Uterus (tissue), 4 donors: ENCODE results near the gene TPCN1. TPM values are rescaled to one million over a fixed set of nuclear protein-coding genes. Genes with fewer than 3 reads are reported as not detected.

Experiments used
- DNase-seq, 2 donors: peaks; one replicate each; pipeline ENCODE4 v3.0.0-alpha.2; 2019 to 2020
- H3K27ac ChIP-seq, 2 donors: fragments of 200-600 bp; sonication (generic); 1 replicate in 1 of 2; 2 replicates in 1 of 2; pipeline ENCODE4 v1.5.1; 2016 to 2018
- H3K27me3 ChIP-seq, 2 donors: fragments of 200-600 bp; sonication (generic); one replicate each; pipeline ENCODE4 v1.5.1; 2018 to 2019; ENCODE audit warnings: control low read depth in 1 of 2
- H3K36me3 ChIP-seq, 2 donors: fragments of 200-600 bp; sonication (generic); one replicate each; pipeline ENCODE4 v1.5.1; 2019; ENCODE audit warnings: control low read depth in 1 of 2
- H3K4me1 ChIP-seq, 2 donors: fragments of 200-600 bp; sonication (generic); one replicate each; pipeline ENCODE4 v1.5.1; 2018 to 2019; ENCODE audit warnings: control low read depth in 1 of 2
- H3K4me3 ChIP-seq, 2 donors: fragments of 200-600 bp; sonication (generic); 1 replicate in 1 of 2; 2 replicates in 1 of 2; pipeline ENCODE4 v1.5.1; 2018 to 2019; ENCODE audit warnings: mild to moderate bottlenecking in 1 of 2
- H3K9me3 ChIP-seq, 2 donors: fragments of 200-600 bp; sonication (generic); one replicate each; pipeline ENCODE4 v1.5.1; 2019; ENCODE audit warnings: control low read depth in 1 of 2
- CTCF ChIP-seq, 4 experiments: fragments of 200-600 bp in 2 of 4; fragments of 450-650 bp in 2 of 4; sonication (generic) in 2 of 4; IDR thresholded peaks; one replicate each; pipeline ENCODE4 v1.5.1; 2016 to 2019; ENCODE audit warnings: antibody characterized with exemption in 4 of 4, mild to moderate bottlenecking in 2 of 4, moderate library complexity in 1 of 4
- POLR2A ChIP-seq, 2 donors: fragments of 450-650 bp; IDR thresholded peaks; one replicate each; pipeline ENCODE4 v1.6.1; 2016; ENCODE audit warnings: antibody characterized with exemption in 2 of 2, mild to moderate bottlenecking in 1 of 2, moderate library complexity in 1 of 2
- intact Hi-C: fragments of 100-400 bp; cut with DNase I; formaldehyde crosslinking; loops from one replicate; pipeline ENCODE4 v1.15.1; 2023; ENCODE audit warnings: low total_unique reads
- total RNA-seq, 4 donors: library from RNA; depleted of rRNA in 3 of 4; stranded (reverse); fragments of >200 nt in 3 of 4; gene quantifications; one replicate each; pipeline versions ENCODE4 v1.1.0 to v1.2.4, GENCODE V29; 2014 to 2023
- donor health status: DM: yes; HTN: yes; CAD: no.

The TPCN1 gene
- total RNA-seq, 4 donors from 2014 or later = 21.4 to 79.8 (median 52.9) TPM

- Histone ChIP-seq H3K4me3 (no peak overlapping the region), H3K27me3 (no peaks in the 10 kb centered on the region), H3K9me3 (no peaks in the 10 kb centered on the region), H3K4me1 (no peaks in the 10 kb centered on the region), H3K27ac (no peak overlapping the region), H3K36me3 (no peaks in the 10 kb centered on the region)
- no peak for DNase-seq
- intact Hi-C loops = no loop called here
- TF ChIP-seq POLR2A (IDR thresholded peaks at IDR 0.05) (no peak), CTCF (IDR thresholded peaks at IDR 0.05) (no peak)
These were observed 11.7 kb downstream of the TPCN1 start for GRCh38 chr12:113232840-113233585.

- no peak overlapping the region for H3K4me3 ChIP-seq
- H3K36me3 ChIP-seq = no peaks in the 10 kb centered on the region
- H3K9me3 ChIP-seq = no peaks in the 10 kb centered on the region
- H3K4me1 ChIP-seq = no peaks in the 10 kb centered on the region
- intact Hi-C loops = no loop called here
- no peak overlapping the region for H3K27ac ChIP-seq
- TF ChIP-seq CTCF (IDR thresholded peaks at IDR 0.05) (no peak), POLR2A (IDR thresholded peaks at IDR 0.05) (no peak)
- no peak for DNase-seq
- no peaks in the 10 kb centered on the region for H3K27me3 ChIP-seq
These were observed 12.7 kb downstream of the TPCN1 start for GRCh38 chr12:113233967-113234366.

GRCh38 chr12:113234483-113234882 is 13.2 kb downstream of the TPCN1 start:
- Histone ChIP-seq H3K4me3 (no peak overlapping the region), H3K27me3 (no peaks in the 10 kb centered on the region), H3K36me3 (no peaks in the 10 kb centered on the region), H3K27ac (no peak overlapping the region), H3K4me1 (no peaks in the 10 kb centered on the region), H3K9me3 (no peaks in the 10 kb centered on the region)
- DNase-seq = no peak
- intact Hi-C loops = no loop called here
- TF ChIP-seq POLR2A (IDR thresholded peaks at IDR 0.05) = no peak
- TF ChIP-seq CTCF (IDR thresholded peaks at IDR 0.05) = no peak

- Histone ChIP-seq H3K9me3 (no peaks in the 10 kb centered on the region), H3K4me3 (no peak overlapping the region), H3K27ac (no peak overlapping the region), H3K36me3 (no peaks in the 10 kb centered on the region), H3K4me1 (no peaks in the 10 kb centered on the region), H3K27me3 (no peaks in the 10 kb centered on the region)
- TF ChIP-seq POLR2A (IDR thresholded peaks at IDR 0.05) = no peak
- no peak for TF ChIP-seq CTCF (IDR thresholded peaks at IDR 0.05)
- intact Hi-C loops = no loop called here
- DNase-seq = no peak
These were observed 14.7 kb downstream of the TPCN1 start for GRCh38 chr12:113235976-113236375.

GRCh38 chr12:113236539-113237399 is 15.5 kb downstream of the TPCN1 start:
- Histone ChIP-seq H3K4me3 (no peak overlapping the region), H3K9me3 (no peaks in the 10 kb centered on the region), H3K27ac (no peak overlapping the region), H3K36me3 (no peaks in the 10 kb centered on the region), H3K27me3 (no peaks in the 10 kb centered on the region), H3K4me1 (no peaks in the 10 kb centered on the region)
- DNase-seq = no peak
- no peak for TF ChIP-seq POLR2A (IDR thresholded peaks at IDR 0.05)
- intact Hi-C loops = no loop called here
